Esophagus squamous epithelium (tissue), 5 donors: ENCODE data around the gene MAP4K4. TPM values are rescaled to one million over a fixed set of nuclear protein-coding genes. Genes with fewer than 3 reads are reported as not detected.

Experiments
- DNase-seq: peaks from one replicate; lab custom pipeline; 2025; lab: John Stamatoyannopoulos, UW
- H3K27ac ChIP-seq, 4 donors: fragments of 200-600 bp; sonication (generic); one replicate each; pipeline ENCODE4 v1.5.1; 2016 to 2019; ENCODE audit warnings: mild to moderate bottlenecking in 1 of 4
- H3K27me3 ChIP-seq, 4 donors: fragments of 200-600 bp; sonication (generic); 1 replicate in 3 of 4; 2 replicates in 1 of 4; pipeline versions ENCODE4 v1.5.1 to v1.6.0; 2017 to 2021; ENCODE audit warnings: antibody characterized with exemption in 1 of 4
- H3K36me3 ChIP-seq, 3 donors: fragments of 200-600 bp; sonication (generic); one replicate each; pipeline ENCODE4 v1.5.1; 2016 to 2019
- H3K4me1 ChIP-seq, 3 donors: fragments of 200-600 bp; sonication (generic); one replicate each; pipeline ENCODE4 v1.5.1; 2017 to 2019
- H3K4me3 ChIP-seq, 4 donors: fragments of 200-600 bp; sonication (generic); 1 replicate in 3 of 4; 2 replicates in 1 of 4; pipeline ENCODE4 v1.5.1; 2016 to 2019; ENCODE audit warnings: mild to moderate bottlenecking in 2 of 4, moderate library complexity in 1 of 4
- H3K9me3 ChIP-seq, 3 donors: fragments of 200-600 bp; sonication (generic); one replicate each; pipeline ENCODE4 v1.5.1; 2016 to 2019
- CTCF ChIP-seq, 6 experiments: fragments of 450-650 bp in 4 of 6; fragments of 200-600 bp in 2 of 6; sonication (generic) in 2 of 6; IDR thresholded peaks; one replicate each; pipeline ENCODE4 v1.5.1; 2016 to 2019; ENCODE audit warnings: antibody characterized with exemption in 6 of 6, mild to moderate bottlenecking in 4 of 6, moderate library complexity in 4 of 6
- POLR2A ChIP-seq, 4 donors: fragments of 450-650 bp; IDR thresholded peaks; one replicate each; pipeline ENCODE4 v1.6.1; 2017; ENCODE audit warnings: antibody characterized with exemption in 4 of 4, mild to moderate bottlenecking in 4 of 4, moderate library complexity in 3 of 4
- WGBS, 2 donors: methylation state at CpG; one replicate each; pipeline ENCODE4 v1.1.5; 2018; 5-methylcytosine and 5-hydroxymethylcytosine counted together
- intact Hi-C: fragments of 100-400 bp; cut with DNase I; formaldehyde crosslinking; loops from one replicate; pipeline ENCODE4 v1.15.0; 2022
- total RNA-seq, 4 donors: library from RNA; depleted of rRNA; stranded (reverse); fragments of >200 nt; gene quantifications; one replicate each; pipeline ENCODE4 v1.1.0, GENCODE V29; 2016
- donor health status: DM: yes; HTN: yes; CAD: no.

The MAP4K4 gene
- total RNA-seq, 4 donors from 2014 or later = 46.0 to 121 (median 53.9) TPM

DNA sequence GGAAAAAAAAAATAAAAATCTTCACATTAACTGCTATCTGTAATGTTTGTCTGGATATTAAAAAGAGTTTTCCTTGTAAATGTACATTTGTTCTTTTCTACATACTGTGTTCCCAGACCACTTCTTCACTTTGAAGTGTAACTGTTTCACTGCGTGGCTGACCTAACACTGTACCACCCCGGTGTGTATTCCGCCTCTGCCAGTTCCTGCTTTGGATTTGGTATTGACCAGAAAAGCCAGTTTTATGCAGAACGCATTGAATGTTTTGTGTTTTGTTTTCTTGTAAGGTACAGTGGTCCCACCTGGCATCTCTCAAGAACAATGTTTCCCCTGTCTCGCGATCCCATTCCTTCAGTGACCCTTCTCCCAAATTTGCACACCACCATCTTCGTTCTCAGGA, 166.0 kb downstream of the MAP4K4 start:
- no peaks in the 10 kb centered on the region for H3K27me3 ChIP-seq
- H3K4me3 ChIP-seq = no peak overlapping the region
- 92 to 95% methylated on average over 7 of the region's 7 CpGs for WGBS, 2 donors
- peaks cover 8 to 98% (median 35%) of the 10 kb centered on the region in 3 donors for H3K36me3 ChIP-seq
- no peaks in the 10 kb centered on the region for H3K9me3 ChIP-seq
- H3K27ac ChIP-seq = no peak overlapping the region
- peaks cover 0 to 3% (median 0%) of the 10 kb centered on the region in 3 donors for H3K4me1 ChIP-seq
- DNase-seq = no peak
- TF ChIP-seq CTCF (IDR thresholded peaks at IDR 0.05) = no peak
- TF ChIP-seq POLR2A (IDR thresholded peaks at IDR 0.05) = no peak
- intact Hi-C loops = no loop called here

- Histone ChIP-seq H3K36me3 (peaks cover 8 to 98% (median 35%) of the 10 kb centered on the region in 3 donors), H3K27ac (no peak overlapping the region), H3K4me1 (no peaks in the 10 kb centered on the region), H3K9me3 (no peaks in the 10 kb centered on the region), H3K27me3 (no peaks in the 10 kb centered on the region), H3K4me3 (no peak overlapping the region)
- intact Hi-C loops = no loop called here
- DNase-seq = no peak
- no peak for TF ChIP-seq CTCF (IDR thresholded peaks at IDR 0.05)
- no peak for TF ChIP-seq POLR2A (IDR thresholded peaks at IDR 0.05)
- WGBS, 2 donors = 78 to 83% methylated on average over 1 of the region's 1 CpG
These were observed 166.9 kb downstream of the MAP4K4 start for GRCh38 chr2:101864426-101864825.

GRCh38 chr2:101868525-101868924, 171.0 kb downstream of the MAP4K4 start:
- TF ChIP-seq POLR2A (IDR thresholded peaks at IDR 0.05) = no peak
- TF ChIP-seq CTCF (IDR thresholded peaks at IDR 0.05) = no peak
- H3K27ac ChIP-seq = no peak overlapping the region
- no peaks in the 10 kb centered on the region for H3K27me3 ChIP-seq
- H3K9me3 ChIP-seq = no peaks in the 10 kb centered on the region
- H3K4me1 ChIP-seq = no peaks in the 10 kb centered on the region
- H3K36me3 ChIP-seq = peaks cover 19 to 98% (median 40%) of the 10 kb centered on the region in 3 donors
- DNase-seq = no peak
- H3K4me3 ChIP-seq = no peak overlapping the region
- 85 to 89% methylated on average over 5 of the region's 5 CpGs for WGBS, 2 donors
- intact Hi-C loops = no loop called here

GRCh38 chr2:101869527-101869926, 172.0 kb downstream of the MAP4K4 start:
- WGBS, 2 donors = 91 to 92% methylated on average over 9 to 15 of the region's 15 CpGs
- TF ChIP-seq POLR2A (IDR thresholded peaks at IDR 0.05) (no peak), CTCF (IDR thresholded peaks at IDR 0.05) (no peak)
- Histone ChIP-seq H3K36me3 (peaks cover 26 to 100% (median 40%) of the 10 kb centered on the region in 3 donors), H3K27me3 (no peaks in the 10 kb centered on the region), H3K4me1 (no peaks in the 10 kb centered on the region), H3K4me3 (no peak overlapping the region), H3K9me3 (no peaks in the 10 kb centered on the region), H3K27ac (no peak overlapping the region)
- DNase-seq = no peak
- intact Hi-C loops = no loop called here

DNA sequence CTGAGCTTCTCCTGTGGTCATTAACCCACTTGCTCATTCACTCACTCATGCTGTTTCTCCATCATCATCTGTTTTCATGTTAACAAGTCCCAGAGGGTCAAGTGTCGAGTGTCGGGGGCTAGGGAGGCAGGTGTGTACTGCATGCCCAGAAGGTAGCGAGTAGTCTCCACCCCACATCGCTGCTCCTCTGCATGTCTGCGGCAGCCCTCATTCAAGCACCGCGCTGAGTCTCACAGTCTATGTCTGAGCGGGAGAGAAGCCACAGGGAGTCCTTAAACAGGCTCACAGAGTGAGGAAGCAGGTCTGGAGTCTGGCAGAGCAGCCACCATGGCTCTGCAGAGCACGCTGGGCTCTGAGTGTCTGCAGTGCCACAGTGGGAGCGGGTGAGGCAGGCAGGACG, 172.9 kb downstream of the MAP4K4 start:
- no peak overlapping the region for H3K4me3 ChIP-seq
- no peaks in the 10 kb centered on the region for H3K4me1 ChIP-seq
- no peak overlapping the region for H3K27ac ChIP-seq
- WGBS, 2 donors = 95 to 96% methylated on average over 4 to 8 of the region's 11 CpGs
- no peak for DNase-seq
- no peaks in the 10 kb centered on the region for H3K27me3 ChIP-seq
- H3K9me3 ChIP-seq = no peaks in the 10 kb centered on the region
- TF ChIP-seq CTCF (IDR thresholded peaks at IDR 0.05) (no peak), POLR2A (IDR thresholded peaks at IDR 0.05) (no peak)
- intact Hi-C loops = no loop called here
- peaks cover 26 to 100% (median 33%) of the 10 kb centered on the region in 3 donors for H3K36me3 ChIP-seq
